CD14-positive monocyte (primary cell): ENCODE results near the gene TMEM169. TPM values are rescaled to one million over a fixed set of nuclear protein-coding genes. Genes with fewer than 3 reads are reported as not detected.

ENCODE experiments used
- DNase-seq, 3 donors: peaks; one replicate each; pipeline ENCODE4 v3.0.0-alpha.2; 2011 to 2022
- H2AFZ ChIP-seq: 2 replicates; pipeline ENCODE4 v1.6.0; 2012; ENCODE audit warnings: mild to moderate bottlenecking, low read depth, low read length, inconsistent platforms; ENCODE audit not compliant: insufficient read depth, poor library complexity, severe bottlenecking
- H3K27ac ChIP-seq, 2 donors: 1 replicate in 1 of 2; 2 replicates in 1 of 2; pipeline ENCODE4 v1.5.1; 2012 to 2013; ENCODE audit warnings: low read length in 2 of 2, control low read depth in 1 of 2, inconsistent platforms in 1 of 2, low read depth in 1 of 2, mild to moderate bottlenecking in 1 of 2
- H3K27me3 ChIP-seq, 2 donors: one replicate each; pipeline versions ENCODE4 v1.6.0 to v1.6.1; 2011 to 2013; ENCODE audit warnings: low read length in 2 of 2; ENCODE audit not compliant: control insufficient read depth in 2 of 2, insufficient read depth in 2 of 2
- H3K36me3 ChIP-seq, 2 donors: replicated peaks in 1 of 2; 1 replicate in 1 of 2; 2 replicates in 1 of 2; pipeline versions ENCODE4 v1.5.1 to v1.6.1; 2012 to 2013; ENCODE audit warnings: low read length in 2 of 2, control low read depth in 1 of 2, inconsistent platforms in 1 of 2, mild to moderate bottlenecking in 1 of 2; ENCODE audit not compliant: insufficient read depth in 2 of 2, control insufficient read depth in 1 of 2
- H3K4me1 ChIP-seq, 2 donors: 1 replicate in 1 of 2; 2 replicates in 1 of 2; pipeline versions ENCODE4 v1.5.1 to v1.6.1; 2012 to 2013; ENCODE audit warnings: low read length in 2 of 2, control low read depth in 1 of 2, inconsistent platforms in 1 of 2, mild to moderate bottlenecking in 1 of 2, moderate library complexity in 1 of 2; ENCODE audit not compliant: insufficient read depth in 2 of 2, control insufficient read depth in 1 of 2
- H3K4me2 ChIP-seq: replicated peaks from 2 replicates; pipeline ENCODE3; 2012; ENCODE audit warnings: low read length, moderate library complexity, mild to moderate bottlenecking; ENCODE audit not compliant: poor library complexity, severe bottlenecking; ENCODE audit errors: extremely low read depth
- H3K4me3 ChIP-seq, 3 experiments: fragments of 200-600 bp in 1 of 3; sonication (generic) in 1 of 3; replicated peaks in 1 of 3; 1 replicate in 2 of 3; 2 replicates in 1 of 3; pipeline ENCODE4 v1.5.1; 2011 to 2013; ENCODE audit warnings: low read length in 3 of 3, mild to moderate bottlenecking in 3 of 3, control low read depth in 2 of 3, low read depth in 2 of 3, inconsistent platforms in 1 of 3, moderate library complexity in 1 of 3
- H3K79me2 ChIP-seq: 2 replicates; pipeline ENCODE4 v1.6.0; 2012; ENCODE audit warnings: mild to moderate bottlenecking, control low read depth, inconsistent platforms, low read length, moderate library complexity; ENCODE audit not compliant: insufficient read depth
- H3K9ac ChIP-seq: 2 replicates; pipeline ENCODE4 v1.6.0; 2017; ENCODE audit warnings: low read length, mild to moderate bottlenecking; ENCODE audit not compliant: insufficient read depth, poor library complexity, severe bottlenecking
- H3K9me3 ChIP-seq, 2 donors: replicated peaks in 1 of 2; 1 replicate in 1 of 2; 2 replicates in 1 of 2; pipeline versions ENCODE4 v1.5.1 to v1.6.1; 2012 to 2013; ENCODE audit warnings: low read length in 2 of 2, control low read depth in 1 of 2; ENCODE audit not compliant: control insufficient read depth in 1 of 2, insufficient read depth in 1 of 2
- H4K20me1 ChIP-seq: 2 replicates; pipeline ENCODE4 v1.6.0; 2012; ENCODE audit warnings: mild to moderate bottlenecking, low read length, control low read depth, moderate library complexity; ENCODE audit not compliant: insufficient read depth
- H3K27ac Mint-ChIP-seq, 7 donors: one replicate each; pipeline ENCODE4 v1.8.0; 2020; ENCODE audit warnings: mild to moderate bottlenecking in 7 of 7, mixed read lengths in 7 of 7, moderate library complexity in 6 of 7, inconsistent platforms in 2 of 7
- H3K27me3 Mint-ChIP-seq, 3 donors: one replicate each; pipeline ENCODE4 v1.8.0; 2021 to 2022; ENCODE audit warnings: low read depth in 3 of 3, mild to moderate bottlenecking in 3 of 3, mixed read lengths in 3 of 3, moderate library complexity in 3 of 3, inconsistent platforms in 1 of 3
- H3K36me3 Mint-ChIP-seq, 2 donors: one replicate each; pipeline ENCODE4 v1.8.0; 2020; ENCODE audit warnings: mixed read lengths in 2 of 2, inconsistent platforms in 1 of 2, mild to moderate bottlenecking in 1 of 2
- H3K4me1 Mint-ChIP-seq: one replicate; pipeline ENCODE4 v1.8.0; 2020; ENCODE audit warnings: mild to moderate bottlenecking, mixed read lengths
- H3K4me3 Mint-ChIP-seq, 2 donors: one replicate each; pipeline ENCODE4 v1.8.0; 2020; ENCODE audit warnings: mild to moderate bottlenecking in 2 of 2, mixed read lengths in 2 of 2, moderate library complexity in 1 of 2
- H3K9me3 Mint-ChIP-seq, 7 donors: one replicate each; pipeline ENCODE4 v1.8.0; 2020 to 2022; ENCODE audit warnings: mixed read lengths in 7 of 7, mild to moderate bottlenecking in 6 of 7, moderate library complexity in 6 of 7, inconsistent platforms in 2 of 7
- intact Hi-C, 2 donors: fragments of 100-400 bp; cut with micrococcal nuclease; formaldehyde crosslinking; loops; one replicate each; pipeline versions ENCODE4 v1.15.0 to v1.15.1; 2023
- polyA plus RNA-seq, 3 donors: library from polyadenylated mRNA; depleted of rRNA in 1 of 3; unstranded in 2 of 3; stranded (reverse) in 1 of 3; fragments of 300-500 nt in 2 of 3; fragments of >200 nt in 1 of 3; fragmentation: Illumina TruSeq in 2 of 3; gene quantifications; 1 replicate in 2 of 3; 2 replicates in 1 of 3; pipeline ENCODE4 v1.2.3, GENCODE V29; 2012 to 2021
- TF ChIP-seq, protein P1 (sequence below): fragments of 200-600 bp; IDR thresholded peaks from one replicate; pipeline ENCODE4 v1.8.0; 2022; ENCODE audit warnings: antibody characterized with exemption, mild to moderate bottlenecking

TMEM169 gene
- polyA plus RNA-seq, 3 donors: 0.24 to 0.92 (median 0.74) TPM

DNA sequence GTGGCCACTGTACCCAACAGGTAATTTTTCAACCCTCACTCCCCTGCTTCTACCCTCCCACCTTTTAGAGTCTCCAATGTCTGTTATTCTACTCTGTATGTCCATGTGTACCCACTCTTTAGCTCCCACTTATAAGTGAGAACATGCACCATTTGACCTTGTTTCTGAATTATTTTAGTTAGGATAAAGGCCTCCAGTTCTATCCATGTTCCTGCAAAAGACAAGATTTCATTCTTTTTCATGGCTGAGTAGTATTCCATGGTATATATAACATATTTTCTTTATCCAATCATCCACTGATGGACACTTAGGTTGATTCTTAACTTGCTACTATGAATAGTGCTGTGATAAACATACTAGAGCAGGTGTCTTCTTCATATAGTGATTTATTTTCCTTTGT is 9.2 kb upstream of the TMEM169 start:
- H3K27ac Mint-ChIP-seq: no peak overlapping the region
- TF ChIP-seq, protein P1, sequence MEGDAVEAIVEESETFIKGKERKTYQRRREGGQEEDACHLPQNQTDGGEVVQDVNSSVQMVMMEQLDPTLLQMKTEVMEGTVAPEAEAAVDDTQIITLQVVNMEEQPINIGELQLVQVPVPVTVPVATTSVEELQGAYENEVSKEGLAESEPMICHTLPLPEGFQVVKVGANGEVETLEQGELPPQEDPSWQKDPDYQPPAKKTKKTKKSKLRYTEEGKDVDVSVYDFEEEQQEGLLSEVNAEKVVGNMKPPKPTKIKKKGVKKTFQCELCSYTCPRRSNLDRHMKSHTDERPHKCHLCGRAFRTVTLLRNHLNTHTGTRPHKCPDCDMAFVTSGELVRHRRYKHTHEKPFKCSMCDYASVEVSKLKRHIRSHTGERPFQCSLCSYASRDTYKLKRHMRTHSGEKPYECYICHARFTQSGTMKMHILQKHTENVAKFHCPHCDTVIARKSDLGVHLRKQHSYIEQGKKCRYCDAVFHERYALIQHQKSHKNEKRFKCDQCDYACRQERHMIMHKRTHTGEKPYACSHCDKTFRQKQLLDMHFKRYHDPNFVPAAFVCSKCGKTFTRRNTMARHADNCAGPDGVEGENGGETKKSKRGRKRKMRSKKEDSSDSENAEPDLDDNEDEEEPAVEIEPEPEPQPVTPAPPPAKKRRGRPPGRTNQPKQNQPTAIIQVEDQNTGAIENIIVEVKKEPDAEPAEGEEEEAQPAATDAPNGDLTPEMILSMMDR: no peak

DNA sequence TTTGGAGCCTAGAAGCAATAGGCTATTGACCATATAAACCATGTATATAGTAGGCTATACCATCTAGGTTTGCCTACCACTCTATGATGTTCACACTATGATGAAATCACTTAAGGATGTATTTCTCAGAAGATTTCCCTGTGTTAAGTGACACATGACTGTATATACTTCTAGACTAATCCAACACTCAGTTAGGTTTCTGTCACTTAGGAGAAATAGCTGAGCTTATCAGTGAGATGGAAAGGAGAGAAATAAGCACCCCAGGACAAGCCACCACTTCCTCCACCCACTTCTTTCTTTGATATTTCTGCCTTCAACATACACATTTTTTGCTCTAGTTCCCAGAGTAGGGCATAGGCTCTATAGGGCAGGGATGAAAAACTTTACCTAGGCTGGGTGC is 7.9 kb upstream of the TMEM169 start:
- intact Hi-C loops: no loop called here
- TF ChIP-seq, protein P1: no peak

More for the DNA sequence above, 9.2 kb upstream of the TMEM169 start:
- no peak overlapping the region for H3K27ac ChIP-seq
- no peak overlapping the region for H3K9ac ChIP-seq
- Mint-ChIP-seq H3K27me3 (peaks cover 0 to 3% (median 0%) of the 10 kb centered on the region in 3 donors), H3K4me3 (no peak overlapping the region), H3K36me3 (peaks cover 33 to 37% of the 10 kb centered on the region in 2 donors), H3K4me1 (peaks cover 12% of the 10 kb centered on the region), H3K9me3 (no peaks in the 10 kb centered on the region)
- H4K20me1 ChIP-seq: no peaks in the 10 kb centered on the region
- no peaks in the 10 kb centered on the region for H3K4me1 ChIP-seq
- H3K4me3 ChIP-seq: no peak overlapping the region
- H3K9me3 ChIP-seq: no peaks in the 10 kb centered on the region
- H3K27me3 ChIP-seq: no peaks in the 10 kb centered on the region
- H2AFZ ChIP-seq: no peak overlapping the region
- intact Hi-C loops: no loop called here
- no peak for DNase-seq
- H3K4me2 ChIP-seq: no peak overlapping the region
- H3K36me3 ChIP-seq: peaks cover 0 to 14% of the 10 kb centered on the region in 2 donors
- H3K79me2 ChIP-seq: no peaks in the 10 kb centered on the region

More for the DNA sequence above, 7.9 kb upstream of the TMEM169 start:
- H3K4me1 ChIP-seq: peaks cover 8 to 10% of the 10 kb centered on the region in 2 donors
- no peak overlapping the region for H3K4me2 ChIP-seq
- peaks cover 0 to 3% (median 0%) of the 10 kb centered on the region in 3 donors for H3K27me3 Mint-ChIP-seq
- no peak overlapping the region for H3K9ac ChIP-seq
- H3K9me3 Mint-ChIP-seq: no peaks in the 10 kb centered on the region
- no peak overlapping the region for H3K4me3 Mint-ChIP-seq
- H3K27ac Mint-ChIP-seq: peak overlapping the region in 2 of 7 donors; percentile 13 to 40
- no peaks in the 10 kb centered on the region for H3K27me3 ChIP-seq
- H3K27ac ChIP-seq: no peak overlapping the region
- peaks cover 16% of the 10 kb centered on the region for H3K4me1 Mint-ChIP-seq
- no peak for DNase-seq
- H3K9me3 ChIP-seq: no peaks in the 10 kb centered on the region
- no peaks in the 10 kb centered on the region for H4K20me1 ChIP-seq
- H3K36me3 Mint-ChIP-seq: peaks cover 30% of the 10 kb centered on the region in 2 donors
- peaks cover 0 to 14% of the 10 kb centered on the region in 2 donors for H3K36me3 ChIP-seq
- H3K4me3 ChIP-seq: no peak overlapping the region
- H3K79me2 ChIP-seq: peaks cover 7% of the 10 kb centered on the region
- no peak overlapping the region for H2AFZ ChIP-seq
